NCI-H345 (cell line): ENCODE results near the gene C19orf47.

Experiments used
- DNase-seq: peaks from one replicate; lab custom pipeline; 2025; lab: John Stamatoyannopoulos, UW

The C19orf47 gene

DNA sequence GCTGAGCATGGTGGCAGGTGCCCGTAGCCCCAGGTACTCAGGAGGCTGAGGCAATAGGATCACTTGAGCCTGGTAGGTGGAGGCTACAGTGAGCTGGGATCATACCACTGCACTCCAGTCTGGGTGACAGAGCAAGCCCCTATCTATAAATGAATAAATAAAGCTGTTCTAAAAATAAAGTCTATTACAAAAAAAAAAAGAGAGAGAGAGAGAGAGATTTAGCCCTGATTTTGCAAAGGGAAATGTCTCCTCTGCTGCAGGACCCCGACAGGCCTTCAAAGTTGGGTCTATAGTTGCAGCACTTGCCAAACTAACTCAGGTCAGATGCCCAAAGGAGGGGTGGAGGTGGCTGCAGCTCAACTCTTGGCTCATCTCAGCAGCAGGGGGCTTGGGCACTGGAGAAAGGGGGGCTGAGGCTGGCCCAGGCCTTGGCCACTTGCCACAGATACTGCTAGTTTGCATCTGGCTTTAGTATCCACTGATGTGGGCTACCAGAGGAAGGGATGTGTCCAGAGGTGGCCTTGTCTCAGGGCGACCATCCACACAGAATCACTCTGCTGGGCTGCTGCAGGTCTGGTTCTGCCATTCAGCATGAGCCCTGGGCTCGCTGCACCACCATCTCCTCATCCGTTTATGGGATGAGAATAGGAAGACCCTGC lies 32.3 kb downstream of the C19orf47 start:
- no peak for DNase-seq

DNA sequence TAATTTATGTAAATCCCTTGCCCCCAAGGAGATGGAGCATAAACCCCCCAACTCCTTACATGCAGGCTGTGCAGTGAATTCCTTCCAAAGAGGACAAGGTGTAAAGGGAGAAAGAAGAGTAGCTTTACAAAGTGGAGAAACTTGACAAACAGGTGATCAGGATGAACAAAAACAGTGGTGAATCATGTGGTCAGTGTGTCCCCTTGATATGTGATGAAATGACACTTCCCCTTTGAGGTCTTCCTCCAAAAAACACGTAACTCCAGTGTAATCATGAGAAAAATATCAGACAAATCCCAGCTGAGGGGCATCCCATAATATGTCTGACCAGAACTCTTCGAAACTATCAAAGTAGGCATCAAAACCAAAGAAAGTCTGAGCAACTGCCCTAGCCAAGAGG lies 33.5 kb downstream of the C19orf47 start:
- DNase-seq: no peak

DNA sequence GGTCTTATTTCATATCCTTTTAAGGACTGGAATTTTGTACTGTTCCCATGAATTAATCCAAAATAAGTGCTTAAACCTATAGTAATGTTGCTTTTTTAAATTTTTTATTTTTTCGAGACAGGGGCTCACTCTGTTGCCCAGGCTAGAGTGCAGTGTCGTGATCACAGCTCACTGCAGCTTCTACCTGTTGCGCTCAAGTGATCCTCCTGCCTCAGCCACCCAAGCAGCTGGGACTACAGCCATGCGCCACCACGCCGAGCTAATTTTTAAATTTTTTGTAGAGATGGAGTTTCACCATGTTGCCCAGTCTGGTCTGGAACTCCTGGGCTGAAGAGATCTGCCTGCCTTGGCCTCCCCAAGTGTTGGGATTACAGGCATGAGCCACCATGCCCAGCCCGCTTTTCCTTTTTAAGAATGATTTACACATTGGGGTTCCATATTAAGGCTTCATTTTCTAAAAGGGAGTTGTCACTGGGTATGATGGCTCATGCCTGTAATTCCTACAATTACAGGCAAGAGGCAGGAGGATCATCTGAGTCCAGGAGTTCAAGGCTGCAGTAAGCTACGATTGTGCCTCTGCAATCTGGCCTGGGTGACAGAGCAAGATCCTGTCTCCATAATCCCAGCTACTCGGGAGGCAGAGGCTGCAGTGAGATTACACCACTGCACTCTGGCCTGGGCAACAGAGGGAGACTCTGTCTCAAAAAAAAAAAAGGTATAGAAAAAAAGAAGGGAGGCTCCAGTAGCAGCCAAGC lies 34.8 kb downstream of the C19orf47 start:
- no peak for DNase-seq

DNA sequence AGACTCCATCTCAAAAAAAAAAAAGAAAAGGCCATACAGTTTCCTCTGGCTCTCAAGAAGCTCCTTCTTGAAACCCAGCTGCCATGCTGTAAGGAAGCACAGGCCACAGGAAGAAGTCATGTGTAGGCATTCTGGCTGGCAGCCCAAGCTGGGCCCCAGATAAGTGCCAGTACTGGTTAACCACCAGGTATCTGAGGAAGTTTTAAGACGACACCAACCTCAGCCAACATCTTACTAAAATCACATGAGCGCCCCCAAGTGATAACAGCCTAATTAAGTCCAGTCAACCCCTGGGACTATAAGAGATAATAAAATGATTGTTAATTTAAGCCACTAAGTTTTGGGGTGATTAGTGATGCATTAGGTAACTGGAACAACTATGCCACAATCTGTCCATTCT lies 35.7 kb downstream of the C19orf47 start:
- no peak for DNase-seq

DNA sequence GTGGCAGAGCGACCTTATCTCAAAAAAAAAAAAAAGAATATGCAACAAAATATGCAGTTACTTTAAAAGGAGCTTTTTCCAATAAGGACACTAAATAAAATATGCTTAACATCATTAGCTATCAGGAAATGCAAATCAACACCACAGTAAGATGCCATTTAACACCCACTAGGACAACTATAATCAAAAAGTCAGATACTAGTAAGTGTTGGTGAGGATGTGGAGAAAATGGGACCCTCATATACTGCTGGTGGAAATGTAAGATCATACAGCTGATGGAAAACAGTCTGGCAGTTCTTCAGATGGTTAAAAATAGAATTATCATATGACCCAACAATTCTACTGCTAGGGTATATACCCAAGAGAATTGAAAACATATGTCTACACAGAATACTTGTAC lies 38.5 kb downstream of the C19orf47 start:
- DNase-seq: no peak

DNA sequence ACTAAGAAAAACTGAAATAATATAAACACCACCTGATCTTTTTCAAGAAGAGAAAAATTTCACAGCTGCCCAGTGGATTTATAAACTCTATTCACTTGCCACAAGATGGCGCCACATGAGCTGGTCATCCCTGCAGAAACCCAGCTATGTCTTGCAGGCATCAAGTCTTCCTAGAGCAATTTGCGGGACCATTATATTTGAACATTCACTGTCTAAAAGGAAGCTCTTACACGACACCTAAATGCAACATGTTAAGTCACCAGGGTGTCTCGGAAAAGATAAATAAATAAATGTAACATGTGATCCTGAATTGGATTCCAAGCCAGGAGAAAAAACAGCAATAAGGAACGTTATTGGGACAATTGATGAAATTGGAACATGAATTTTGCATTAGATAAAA lies 42.8 kb downstream of the C19orf47 start:
- DNase-seq: peak; percentile 85

DNA sequence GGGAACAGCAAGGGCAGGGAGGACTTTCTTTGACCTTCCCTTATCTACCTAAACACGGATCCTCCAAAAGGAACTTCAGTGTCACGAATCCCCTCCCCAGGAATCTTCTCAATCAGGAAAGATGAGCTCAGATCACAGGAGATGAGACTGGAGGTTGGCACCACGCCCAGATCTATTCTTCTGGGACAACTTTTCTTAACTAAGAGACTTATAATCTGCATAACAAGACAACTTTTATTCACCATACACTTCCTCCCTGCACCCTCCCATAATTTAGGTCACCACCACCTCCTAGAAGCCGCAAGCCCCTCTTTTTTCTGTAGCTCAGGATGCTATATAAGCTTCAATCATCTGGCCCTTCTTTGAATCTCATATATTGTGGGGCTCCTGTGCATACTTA lies 43.9 kb downstream of the C19orf47 start:
- DNase-seq: no peak

DNA sequence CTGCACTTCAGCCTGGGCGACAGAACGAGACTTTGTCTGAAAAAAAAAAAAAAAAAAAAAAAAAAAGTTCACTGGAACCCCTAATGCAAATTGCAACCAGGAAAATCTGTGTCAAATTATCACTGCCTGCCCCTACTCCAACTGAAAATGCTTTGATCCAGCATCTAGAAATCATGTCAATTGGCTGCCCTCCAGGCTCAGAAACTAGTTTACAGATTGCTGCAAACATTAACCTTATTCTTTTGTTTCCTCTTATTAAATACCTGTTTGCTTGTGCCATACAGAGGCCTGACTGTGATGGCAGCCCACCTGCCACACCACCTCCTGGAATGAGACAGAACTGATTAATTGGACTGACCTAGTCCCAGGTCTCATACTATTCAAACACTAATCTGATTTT lies 44.4 kb downstream of the C19orf47 start:
- DNase-seq: no peak

DNA sequence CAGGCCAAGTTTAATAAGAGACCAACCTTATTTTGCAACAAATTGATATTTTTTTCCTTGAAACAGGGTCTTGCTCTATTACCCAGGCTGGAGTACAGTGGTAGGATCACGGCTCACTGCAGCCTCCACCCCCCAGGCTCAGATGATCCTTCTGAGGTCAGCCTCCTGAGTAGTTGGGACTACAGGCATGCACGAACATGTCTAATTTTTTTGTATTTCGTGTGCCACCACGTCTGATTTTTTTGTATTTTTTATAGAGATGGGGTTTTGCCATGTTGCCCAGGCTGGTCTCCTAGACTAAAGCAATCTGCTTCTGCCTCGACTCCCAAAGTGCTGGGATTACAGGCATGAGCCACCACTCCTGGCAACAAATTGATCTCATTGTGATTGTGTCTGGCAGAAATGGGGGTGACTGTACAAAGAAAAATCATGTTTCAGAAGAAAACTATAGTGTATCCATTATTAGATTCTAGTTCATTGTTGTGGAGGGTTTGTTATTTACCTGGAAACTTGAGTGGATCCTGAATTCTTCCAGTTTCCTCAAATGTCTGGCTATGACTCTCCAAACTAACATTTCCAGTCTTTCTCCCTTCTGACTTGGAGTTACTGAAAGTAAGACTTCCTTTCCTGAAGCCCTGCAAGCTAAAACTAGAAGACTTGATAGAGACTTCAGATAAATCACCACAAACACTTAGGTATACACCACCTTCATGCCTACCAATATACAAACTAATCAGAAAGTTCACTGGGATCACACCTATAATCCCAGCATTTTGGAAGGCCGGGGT lies 45.8 kb downstream of the C19orf47 start:
- DNase-seq: no peak

DNA sequence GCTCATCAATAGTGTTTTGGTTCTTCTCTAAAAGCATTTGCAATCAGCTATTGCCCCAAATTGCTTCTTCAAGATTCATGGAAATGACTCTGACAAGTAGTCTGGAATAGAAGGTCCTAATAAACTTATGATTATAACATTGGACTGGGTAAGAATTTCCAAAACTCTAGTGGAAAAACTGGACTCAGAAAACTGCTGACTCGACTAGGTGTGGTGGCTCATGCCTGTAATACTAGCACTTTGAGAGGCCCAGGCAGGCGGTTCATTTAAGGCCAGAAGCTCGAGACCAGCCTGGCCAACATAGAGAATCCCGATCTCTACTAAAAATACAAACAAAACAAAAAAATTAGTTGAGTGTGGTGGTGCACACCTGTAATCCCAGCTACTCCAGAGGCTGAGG lies 47.5 kb downstream of the C19orf47 start:
- DNase-seq: no peak

DNA sequence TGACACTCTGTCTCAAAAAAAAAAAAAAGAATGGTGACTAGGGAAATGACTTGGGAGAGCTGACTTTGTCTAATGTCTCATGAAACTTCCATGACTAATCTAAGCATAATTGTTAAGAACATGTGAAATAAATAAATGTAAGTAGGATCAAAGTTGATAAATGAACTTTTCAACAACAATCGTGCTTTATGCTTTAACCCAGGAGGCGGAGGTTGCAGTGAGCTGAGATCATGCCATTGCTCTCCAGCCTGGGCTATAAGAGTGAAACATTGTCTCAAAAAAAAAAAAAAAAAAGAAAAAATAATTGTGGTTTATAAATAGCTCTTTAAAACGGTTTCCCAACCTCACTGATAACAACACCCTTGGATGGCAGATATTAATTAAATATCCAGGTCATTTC lies 50.2 kb downstream of the C19orf47 start:
- no peak for DNase-seq

DNA sequence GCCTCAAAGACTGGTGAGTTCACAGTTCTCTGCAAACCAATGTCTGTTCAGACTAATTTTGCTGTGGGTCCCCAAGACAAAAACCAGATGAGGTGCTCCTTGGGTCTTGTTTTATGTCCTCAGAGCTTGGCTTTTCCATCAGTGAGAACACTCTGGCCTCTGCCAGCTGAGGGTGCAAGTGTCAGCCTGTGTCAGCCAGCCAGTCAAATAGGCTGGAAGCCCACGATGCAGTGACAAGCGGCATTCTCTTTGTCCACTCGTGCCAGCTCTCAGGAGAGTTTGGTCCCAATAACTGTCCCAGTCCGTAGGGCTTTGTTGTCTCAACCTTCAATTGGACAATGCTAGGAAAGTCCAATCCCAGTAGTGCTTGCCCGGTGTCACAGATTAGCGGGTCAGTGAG lies 53.6 kb downstream of the C19orf47 start:
- no peak for DNase-seq

DNA sequence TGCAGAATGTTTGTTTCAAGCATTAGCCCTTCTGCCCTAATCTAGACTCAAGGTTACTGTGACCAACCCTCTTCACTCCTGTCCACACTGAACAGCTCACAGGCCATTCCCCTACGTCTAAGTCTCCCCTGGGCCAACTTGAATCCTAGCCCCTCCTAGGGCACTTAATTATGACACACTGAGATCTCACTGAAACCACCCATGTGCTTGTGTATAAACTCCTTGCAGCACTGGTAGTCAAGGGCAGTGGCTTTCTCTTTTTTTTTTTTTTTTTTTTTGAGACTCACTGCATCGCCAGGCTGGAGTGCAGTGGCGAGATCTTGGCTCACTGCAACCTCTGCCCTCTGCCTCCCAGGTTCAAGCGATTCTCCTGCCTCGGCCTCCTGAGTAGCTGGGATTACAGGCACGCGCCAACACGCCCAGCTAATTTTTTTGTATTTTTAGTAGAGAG lies 61.2 kb downstream of the C19orf47 start:
- no peak for DNase-seq

DNA sequence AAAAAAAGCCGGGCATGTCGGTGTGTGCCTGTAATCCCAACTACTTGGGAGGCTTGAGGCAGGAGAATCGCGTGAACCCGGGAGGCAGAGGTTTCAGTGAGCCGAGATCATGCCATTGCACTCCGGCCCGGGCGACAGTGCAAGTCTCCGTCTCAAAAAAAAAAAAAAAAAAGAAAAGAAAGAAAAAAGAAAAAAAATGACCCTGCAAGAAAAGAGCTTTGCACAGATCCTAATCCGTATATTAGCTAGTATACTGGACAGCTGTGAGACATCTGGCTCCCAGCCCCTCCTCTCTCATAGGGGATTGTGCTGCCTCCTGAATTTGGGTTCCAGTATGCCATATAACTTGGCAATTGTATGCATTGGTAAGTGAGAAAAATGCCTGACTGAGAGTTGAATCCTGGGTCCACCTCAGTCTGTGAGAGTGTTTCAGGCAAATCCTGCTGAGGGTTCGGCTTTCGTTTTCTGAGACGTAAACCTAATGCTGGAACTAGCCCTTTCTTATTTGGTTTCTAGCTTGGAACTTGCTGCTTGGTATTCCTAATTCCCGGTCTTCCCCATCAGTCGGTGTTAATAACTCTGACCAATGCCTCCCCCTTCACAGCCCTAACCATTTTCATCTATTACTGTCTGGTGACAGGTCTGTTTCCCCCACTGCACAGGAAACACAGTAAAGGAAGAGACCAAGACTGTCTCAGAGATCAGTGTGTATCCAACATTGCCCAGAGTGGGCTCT lies 61.8 kb downstream of the C19orf47 start:
- DNase-seq: no peak

DNA sequence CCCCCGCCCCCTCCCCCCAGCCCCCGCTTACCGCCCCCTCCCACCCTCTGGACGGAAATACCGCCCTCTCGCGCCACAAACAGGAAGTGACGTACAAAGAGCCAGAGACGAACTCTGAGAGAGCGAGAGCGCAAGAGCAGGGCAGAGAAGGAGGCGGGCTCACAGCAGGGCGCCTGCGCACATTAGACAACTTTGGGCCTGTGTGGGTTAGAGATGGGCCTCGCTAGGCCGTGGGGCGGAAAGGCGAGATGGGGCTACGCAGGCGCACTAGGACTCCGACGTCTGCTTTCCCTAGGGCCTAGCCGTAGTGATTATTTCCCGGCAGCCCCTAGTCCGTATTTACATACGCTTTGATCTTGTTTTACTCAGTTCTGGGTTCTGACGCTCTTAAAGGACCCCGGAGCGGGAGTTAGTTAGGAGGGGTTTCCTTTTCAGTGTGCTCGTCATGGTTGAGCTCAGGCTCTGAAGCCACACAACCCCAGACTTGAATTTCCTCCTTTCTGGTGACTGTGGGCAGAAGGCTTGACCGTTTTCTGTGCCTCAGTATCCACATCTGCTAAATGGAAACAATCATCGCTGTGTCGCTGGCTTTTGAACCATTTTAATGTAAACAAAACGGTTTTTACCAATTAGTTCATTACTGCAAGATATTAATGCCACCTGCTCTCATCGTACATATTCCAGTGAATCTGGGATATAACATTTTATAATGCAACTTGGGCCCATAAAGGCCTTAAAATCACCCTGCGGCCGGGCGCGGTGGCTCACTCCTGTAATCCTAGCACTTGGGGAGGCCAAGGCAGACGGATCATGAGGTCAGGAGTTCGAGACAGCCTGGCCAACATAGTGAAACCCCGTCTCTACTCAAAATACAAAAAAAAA lies 62.6 kb downstream of the C19orf47 start:
- peak; percentile 100 for DNase-seq

DNA sequence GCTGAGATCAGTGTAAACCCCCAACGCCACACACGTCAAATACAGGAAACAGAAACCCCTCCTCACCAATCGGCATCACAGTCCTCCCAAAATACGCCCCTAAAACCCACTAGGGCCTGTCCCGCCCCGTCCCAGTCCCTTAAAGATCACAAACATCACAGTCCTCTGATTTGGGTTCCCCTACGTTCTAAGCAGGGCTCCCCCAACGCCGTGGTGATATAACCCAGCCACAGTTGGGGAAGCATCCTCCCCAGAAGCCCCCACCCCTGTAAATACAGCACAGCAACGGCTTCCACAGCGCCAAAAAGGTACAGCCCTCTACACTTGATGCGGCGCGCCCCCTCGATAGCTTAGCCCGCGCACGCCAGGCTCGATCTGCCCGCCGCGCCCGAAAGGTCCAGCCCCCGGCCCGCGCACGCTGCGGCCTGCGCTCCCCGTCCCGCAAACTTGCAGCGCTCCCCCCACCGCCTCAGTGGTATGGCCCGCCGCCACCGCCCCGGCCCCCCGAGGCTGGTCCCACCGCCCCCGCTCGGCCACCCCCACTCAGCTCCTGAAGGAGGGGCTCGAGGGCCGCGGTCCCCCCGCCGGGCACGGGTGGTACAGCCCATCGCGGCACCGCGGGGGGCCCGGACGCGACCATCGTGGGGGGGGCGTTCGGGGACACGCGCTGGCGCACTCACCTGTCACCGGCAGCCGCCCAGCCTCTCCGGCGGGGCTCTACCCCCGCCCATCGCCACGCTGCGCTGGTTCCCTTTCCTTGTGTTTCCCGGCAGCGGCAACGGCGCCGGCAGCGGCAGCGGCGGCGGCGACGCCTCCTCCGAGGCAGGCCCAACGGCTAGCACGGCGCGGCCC lies 63.5 kb downstream of the C19orf47 start, which contains the start of gene AKT2:
TSS of gene AKT2 (minus strand) at position 845 of the 852 bp plus-strand sequence. CDS start 20,078 bp downstream, outside the sequence.
- peak; percentile 93 for DNase-seq

DNA sequence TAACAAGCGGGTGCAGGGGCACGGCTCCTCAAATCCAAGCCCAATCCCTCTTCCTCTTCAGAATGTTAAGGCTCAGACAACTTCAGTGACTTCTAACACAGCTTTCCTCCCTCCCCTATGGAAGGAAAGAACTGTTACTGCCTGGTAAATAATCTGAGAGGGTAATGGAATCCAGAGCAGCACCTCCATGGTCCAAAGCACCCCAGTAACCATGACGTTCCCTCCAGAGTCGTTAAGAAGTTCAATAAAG lies 64.0 kb downstream of the C19orf47 start:
- no peak for DNase-seq

DNA sequence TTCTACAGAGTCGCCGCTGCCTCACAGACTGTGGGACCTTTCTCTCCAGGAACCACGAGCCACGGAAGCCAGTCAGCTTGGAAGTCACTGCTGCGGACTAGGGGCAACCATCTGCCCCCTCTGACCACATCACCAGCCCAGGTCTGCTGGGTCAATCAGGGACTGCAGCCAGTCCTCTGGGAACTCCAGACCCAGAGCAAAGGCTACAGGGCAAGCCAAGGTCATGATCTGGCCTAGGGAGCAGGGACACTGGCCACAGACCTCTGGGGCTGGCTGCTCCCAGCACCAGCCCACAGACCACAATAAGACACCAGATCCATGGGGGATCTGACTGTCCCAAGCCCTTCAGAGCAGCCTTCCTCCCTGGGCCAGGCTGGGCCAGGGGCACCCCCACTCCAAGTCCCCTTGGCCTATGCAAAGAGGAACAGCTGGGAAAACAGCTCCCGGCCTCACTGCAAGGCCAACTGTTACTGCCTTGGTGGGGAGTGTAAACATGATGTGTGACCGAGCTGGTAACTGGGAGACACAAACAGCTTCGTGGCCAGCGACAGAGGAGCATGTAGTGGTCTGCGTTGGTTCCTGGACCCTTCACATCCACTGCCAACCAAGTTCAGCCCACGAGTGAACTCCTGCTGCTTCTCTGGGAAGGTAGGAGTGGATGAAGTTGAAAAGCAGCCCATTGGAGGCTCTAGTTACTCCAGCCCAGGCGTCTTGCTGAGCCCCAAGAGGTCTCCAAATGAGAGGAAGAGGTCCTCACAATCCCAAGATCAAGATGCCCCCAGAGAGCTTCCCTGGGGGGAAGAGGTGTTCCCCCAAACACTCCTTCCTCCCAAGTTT lies 64.6 kb downstream of the C19orf47 start:
- no peak for DNase-seq

DNA sequence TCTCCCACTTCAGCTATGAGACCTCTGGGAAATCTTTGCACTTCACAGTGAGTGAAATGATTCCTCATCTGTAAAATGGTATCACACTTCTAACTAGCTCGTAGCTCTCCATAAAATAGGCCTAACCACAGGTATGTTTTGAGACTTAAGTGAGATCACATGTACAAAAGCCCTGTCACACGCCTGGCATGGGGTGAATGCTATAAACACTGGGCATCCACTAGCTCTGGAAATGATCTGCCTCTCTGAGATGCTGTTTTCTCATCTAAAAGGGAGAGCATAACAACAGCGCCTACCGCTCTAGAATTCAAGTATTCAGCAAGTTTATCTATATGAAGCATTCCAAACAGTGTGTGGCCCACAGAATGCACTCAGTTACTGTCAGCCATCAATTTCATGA lies 65.3 kb downstream of the C19orf47 start:
- no peak for DNase-seq

DNA sequence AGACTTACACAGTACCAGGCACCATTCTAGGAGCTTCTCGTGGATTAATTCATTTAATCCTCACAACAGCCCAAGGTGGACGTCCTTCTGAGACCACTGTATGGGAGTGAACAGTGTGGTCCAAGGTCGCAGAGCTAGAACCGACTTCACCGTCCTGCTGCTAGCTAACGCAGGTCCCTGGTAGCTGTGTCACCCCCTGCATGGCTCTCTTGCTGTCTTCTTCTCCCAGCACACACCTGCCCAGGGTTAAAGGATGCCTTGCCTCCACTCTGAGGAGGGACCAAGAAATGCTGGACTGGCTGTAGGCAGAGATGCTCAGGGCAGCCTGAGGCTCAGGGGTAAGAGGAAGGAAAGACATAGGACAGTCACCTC lies 66.0 kb downstream of the C19orf47 start:
- DNase-seq: no peak
